HG03571 (cell line): Measurements from ENCODE around the gene S100A5.

Source experiments
- ATAC-seq: cut with Tn5 transposase; IDR thresholded peaks from one replicate; pipeline ENCODE4 v1.9.1; 2021; ENCODE audit not compliant: unreplicated experiment

S100A5 gene

GRCh38 chr1:153548722-153549688 lies 8.3 kb upstream of the S100A5 start, which contains the start of gene S100A3:
TSS of gene S100A3 (minus strand) at chr1:153549258. CDS start at chr1:153548485, 773 bp downstream.
- no peak for ATAC-seq

GRCh38 chr1:153547560-153548551 lies 7.1 kb upstream of the S100A5 start:
- ATAC-seq: no peak

- ATAC-seq: no peak
Observed at GRCh38 chr1:153546796-153547559, 6.2 kb upstream of the S100A5 start.

GRCh38 chr1:153546371-153546770 lies 5.6 kb upstream of the S100A5 start:
- no peak for ATAC-seq

- no peak for ATAC-seq
Observed at GRCh38 chr1:153545067-153546055, 4.6 kb upstream of the S100A5 start, which contains the start of gene S100A4. TSS of gene S100A4 (minus strand) at chr1:153545806. CDS start at chr1:153544794, 1,012 bp downstream.

GRCh38 chr1:153544453-153545066 lies 3.8 kb upstream of the S100A5 start:
- no peak for ATAC-seq

- ATAC-seq: no peak
Observed at GRCh38 chr1:153543736-153544135, 3.0 kb upstream of the S100A5 start.

GRCh38 chr1:153542956-153543711 lies 2.4 kb upstream of the S100A5 start:
- no peak for ATAC-seq

- ATAC-seq: no peak
Observed at GRCh38 chr1:153541641-153542590, 1.2 kb upstream of the S100A5 start.

GRCh38 chr1:153539395-153540093 lies 1.2 kb downstream of the S100A5 start:
- no peak for ATAC-seq

GRCh38 chr1:153538315-153538821 lies 2.4 kb downstream of the S100A5 start:
- ATAC-seq: no peak

- ATAC-seq: no peak
Observed at GRCh38 chr1:153537376-153537730, 3.4 kb downstream of the S100A5 start.

GRCh38 chr1:153536671-153537375 lies 3.9 kb downstream of the S100A5 start:
- no peak for ATAC-seq

GRCh38 chr1:153536012-153536670 lies 4.6 kb downstream of the S100A5 start:
- ATAC-seq: no peak
